ENCODE results near the gene TECPR1. TPM values are rescaled to one million over a fixed set of nuclear protein-coding genes. Genes with fewer than 3 reads are reported as not detected.

Gene TECPR1
- total and polyA plus RNA-seq, 2 of the 4 experiments (the other 2 are of a cell fraction): 11.5 to 14.7 TPM

DNA sequence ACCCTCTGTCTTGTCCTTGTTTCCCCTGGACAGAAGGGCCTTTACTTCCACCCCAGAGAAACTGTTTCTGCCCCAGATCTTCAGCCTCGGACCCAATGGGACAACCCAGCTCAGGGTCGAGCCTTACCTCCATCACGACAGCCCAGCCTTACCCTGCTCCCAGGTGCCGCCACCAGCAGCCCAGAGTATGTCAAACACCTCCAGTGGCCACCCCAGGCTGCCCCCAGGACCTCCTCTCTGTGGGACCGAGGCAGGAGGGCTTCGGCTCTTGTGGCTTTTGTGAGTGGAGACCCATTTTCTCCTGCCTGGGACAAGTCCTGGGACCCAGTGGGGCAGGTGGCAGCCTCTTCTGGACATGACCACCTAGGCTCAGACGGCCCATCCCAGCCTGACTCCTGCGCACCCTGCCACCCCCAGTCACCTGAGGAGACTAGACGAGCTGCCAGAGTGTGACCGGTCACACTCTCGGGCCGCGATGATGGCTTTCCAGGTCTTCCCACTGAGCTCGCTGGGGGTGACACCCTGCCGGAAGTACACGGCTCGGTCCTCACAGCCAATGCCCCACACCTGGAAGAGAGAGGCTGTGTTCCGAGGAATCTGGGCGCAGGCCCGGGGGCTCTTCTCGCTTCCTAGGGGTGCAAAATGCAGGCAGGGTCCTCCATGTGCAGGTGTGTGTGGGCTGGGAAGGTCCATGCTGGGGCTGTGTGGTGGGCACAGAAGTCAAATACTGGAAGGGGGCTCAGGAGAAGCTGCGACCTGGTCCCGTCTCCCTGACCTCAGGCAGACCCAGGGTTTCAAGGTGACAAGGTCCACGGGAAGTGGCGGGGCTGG is 15.5 kb downstream of the TECPR1 start:
- no TSS peak for BruUV-seq (replicated peaks)
- Histone ChIP-seq H2BK120ac (ENCODE audit: low read depth, low read length) (no peak overlapping the region), H3K9ac (ENCODE audit: low read depth, low read length) (no peak overlapping the region), H3K36me3 (ENCODE audit: control insufficient read depth, insufficient read depth, low read length) (peaks cover 25% of the 10 kb centered on the region), H2BK5ac (ENCODE audit: low read depth, low read length, poor library complexity, severe bottlenecking) (no peak overlapping the region), H3K4me1 (ENCODE audit: control insufficient read depth, insufficient read depth, low read length) (no peaks in the 10 kb centered on the region), H2BK20ac (ENCODE audit: low read depth, low read length) (no peak overlapping the region), H3K27ac (ENCODE audit: insufficient read depth, low read length) (no peak overlapping the region), H3K4ac (ENCODE audit: low read depth, low read length) (no peak overlapping the region), H2AK5ac (ENCODE audit: low read depth, low read length) (no peak overlapping the region), H2AFZ (replicated peaks; ENCODE audit: low read length, poor library complexity) (no peak overlapping the region), H3K18ac (ENCODE audit: low read depth, low read length) (no peak overlapping the region), H3K56ac (ENCODE audit: extremely low read depth, insufficient read depth, low read length) (no peak overlapping the region), H2BK15ac (ENCODE audit: low read depth, low read length) (no peak overlapping the region), H3K9me3 (ENCODE audit: control insufficient read depth, insufficient read depth, low read length) (no peaks in the 10 kb centered on the region), H4K5ac (ENCODE audit: low read depth, low read length) (no peak overlapping the region), H4K91ac (ENCODE audit: insufficient read depth, low read depth, low read length) (no peak overlapping the region), H3K14ac (replicated peaks; ENCODE audit: low read depth, low read length) (no peak overlapping the region), H3K79me1 (ENCODE audit: low read depth in 1 of 2, low read length in 2 of 2) (no peaks in the 10 kb centered on the region), H3K4me3 (ENCODE audit: insufficient read depth, low read depth, low read length) (no peak overlapping the region), H3K27me3 (ENCODE audit: control insufficient read depth, insufficient read depth, low read length) (no peaks in the 10 kb centered on the region), H4K20me1 (ENCODE audit: insufficient read depth, low read length) (no peaks in the 10 kb centered on the region), H2AK9ac (replicated peaks; ENCODE audit: low read depth, low read length, poor library complexity) (no peak overlapping the region), H3K9me1 (ENCODE audit: insufficient read depth, low read length) (peaks cover 4% of the 10 kb centered on the region; the same call in 1 of the 2 replicates), H3K23ac (ENCODE audit: low read depth, low read length) (no peak overlapping the region), H3K4me2 (ENCODE audit: low read depth, low read length) (no peak overlapping the region), H4K8ac (ENCODE audit: low read depth in 2 of 2, low read length in 2 of 2) (no peak overlapping the region)
- CTCF ChIA-PET: no interaction called here
- POLR2A ChIA-PET (ENCODE audit: unreplicated experiment): no interaction called here
- no peak for TF ChIP-seq MAFK (IDR thresholded peaks at IDR 0.05; ENCODE audit: low read depth, low read length)
- no peak for TF ChIP-seq RAD21 (IDR thresholded peaks at IDR 0.05; ENCODE audit: low read length)
- TF ChIP-seq MXI1 (IDR thresholded peaks at IDR 0.05; ENCODE audit: borderline replicate concordance, low read depth, low read length): no peak
- TF ChIP-seq, protein P1, sequence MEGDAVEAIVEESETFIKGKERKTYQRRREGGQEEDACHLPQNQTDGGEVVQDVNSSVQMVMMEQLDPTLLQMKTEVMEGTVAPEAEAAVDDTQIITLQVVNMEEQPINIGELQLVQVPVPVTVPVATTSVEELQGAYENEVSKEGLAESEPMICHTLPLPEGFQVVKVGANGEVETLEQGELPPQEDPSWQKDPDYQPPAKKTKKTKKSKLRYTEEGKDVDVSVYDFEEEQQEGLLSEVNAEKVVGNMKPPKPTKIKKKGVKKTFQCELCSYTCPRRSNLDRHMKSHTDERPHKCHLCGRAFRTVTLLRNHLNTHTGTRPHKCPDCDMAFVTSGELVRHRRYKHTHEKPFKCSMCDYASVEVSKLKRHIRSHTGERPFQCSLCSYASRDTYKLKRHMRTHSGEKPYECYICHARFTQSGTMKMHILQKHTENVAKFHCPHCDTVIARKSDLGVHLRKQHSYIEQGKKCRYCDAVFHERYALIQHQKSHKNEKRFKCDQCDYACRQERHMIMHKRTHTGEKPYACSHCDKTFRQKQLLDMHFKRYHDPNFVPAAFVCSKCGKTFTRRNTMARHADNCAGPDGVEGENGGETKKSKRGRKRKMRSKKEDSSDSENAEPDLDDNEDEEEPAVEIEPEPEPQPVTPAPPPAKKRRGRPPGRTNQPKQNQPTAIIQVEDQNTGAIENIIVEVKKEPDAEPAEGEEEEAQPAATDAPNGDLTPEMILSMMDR (conservative IDR thresholded peaks at IDR 0.05; ENCODE audit: low read depth, low read length): no peak
- TF ChIP-seq, protein P2, sequence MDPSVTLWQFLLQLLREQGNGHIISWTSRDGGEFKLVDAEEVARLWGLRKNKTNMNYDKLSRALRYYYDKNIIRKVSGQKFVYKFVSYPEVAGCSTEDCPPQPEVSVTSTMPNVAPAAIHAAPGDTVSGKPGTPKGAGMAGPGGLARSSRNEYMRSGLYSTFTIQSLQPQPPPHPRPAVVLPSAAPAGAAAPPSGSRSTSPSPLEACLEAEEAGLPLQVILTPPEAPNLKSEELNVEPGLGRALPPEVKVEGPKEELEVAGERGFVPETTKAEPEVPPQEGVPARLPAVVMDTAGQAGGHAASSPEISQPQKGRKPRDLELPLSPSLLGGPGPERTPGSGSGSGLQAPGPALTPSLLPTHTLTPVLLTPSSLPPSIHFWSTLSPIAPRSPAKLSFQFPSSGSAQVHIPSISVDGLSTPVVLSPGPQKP (IDR thresholded peaks at IDR 0.05; ENCODE audit: borderline replicate concordance, low read depth, low read length): no peak
- no peak for TF ChIP-seq RCOR1 (IDR thresholded peaks at IDR 0.05; ENCODE audit: insufficient replicate concordance, low read length)
- no peak for TF ChIP-seq FOS (IDR thresholded peaks at IDR 0.05; ENCODE audit: low read depth, low read length)
- TF ChIP-seq POLR2A (IDR thresholded peaks at IDR 0.05; ENCODE audit: low read depth, low read length): no peak
- no peak for TF ChIP-seq SMC3 (IDR thresholded peaks at IDR 0.05; ENCODE audit: low read depth, low read length)
- dilution Hi-C loops (cut with HindIII; ENCODE audit: low sequenced_read_pairs, unreplicated experiment): no loop called here
- DNase-seq (no peak), ATAC-seq (ENCODE audit: low read depth) (no peak)
- intact Hi-C loops (cut with micrococcal nuclease): no loop called here
- WGBS, 2 experiments (ENCODE audit: extremely low coverage in 2 of 2, insufficient read length in 1 of 2): 93% methylated on average over 13 of the region's 25 CpGs; no CpG with 5 or more reads in 1 of the 2 experiments
- in situ Hi-C loops (cut with MboI; ENCODE audit: low sequenced_read_pairs): loop anchor here (10.0 kb wide), 1 partner anchor 212 kb away; no protein-coding TSS in a partner anchor

Data from IMR-90 (cell line).